NCI-H187 (cell line): ENCODE results near the gene TEX44.

Source experiments
- DNase-seq, 2 experiments: peaks; one replicate each; lab custom pipeline; 2025; lab: John Stamatoyannopoulos, UW

The TEX44 gene

DNA sequence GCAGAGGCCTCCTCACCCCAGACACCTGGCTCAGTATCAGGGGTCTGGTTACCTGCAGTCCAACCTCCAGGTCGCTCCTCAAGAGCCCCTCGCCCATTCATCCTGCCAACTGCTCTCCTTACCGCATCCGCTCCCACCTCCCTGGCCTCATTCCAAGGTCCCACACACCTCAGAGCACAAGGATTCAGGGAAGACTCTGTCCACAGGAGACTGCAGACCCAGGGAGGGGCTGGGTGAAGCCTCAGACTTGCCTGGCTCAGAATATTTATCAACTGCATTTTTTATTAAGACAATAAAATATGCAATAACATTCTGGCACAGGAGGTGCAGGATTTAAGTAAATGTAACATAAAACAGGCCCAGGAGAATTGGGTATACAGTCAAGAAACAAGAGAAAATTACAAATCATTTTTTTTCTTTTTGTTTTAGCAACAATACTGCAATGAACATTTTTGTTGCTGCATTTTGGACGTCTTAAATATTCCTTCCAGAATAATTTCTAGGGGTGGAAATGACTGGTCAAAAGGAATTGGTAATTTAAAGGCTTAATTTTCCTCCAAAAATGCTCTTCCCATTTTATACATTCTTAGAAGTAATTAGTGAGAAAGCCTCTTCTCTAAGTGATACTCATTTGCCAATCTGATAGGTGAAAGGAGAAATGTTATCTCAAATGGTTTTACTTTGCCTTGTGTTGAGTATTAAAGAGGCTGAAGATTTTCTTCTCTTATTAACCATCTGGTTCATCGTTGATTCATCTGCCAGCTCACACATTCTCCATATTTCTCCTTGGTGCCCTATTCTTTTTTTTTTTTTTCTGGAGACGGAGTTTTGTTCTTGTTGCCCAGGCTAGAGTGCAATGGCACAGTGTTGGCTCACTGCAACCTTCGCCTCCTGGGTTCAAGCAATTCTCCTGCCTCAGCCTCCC is 42.5 kb downstream of the TEX44 start:
- no peak for DNase-seq

DNA sequence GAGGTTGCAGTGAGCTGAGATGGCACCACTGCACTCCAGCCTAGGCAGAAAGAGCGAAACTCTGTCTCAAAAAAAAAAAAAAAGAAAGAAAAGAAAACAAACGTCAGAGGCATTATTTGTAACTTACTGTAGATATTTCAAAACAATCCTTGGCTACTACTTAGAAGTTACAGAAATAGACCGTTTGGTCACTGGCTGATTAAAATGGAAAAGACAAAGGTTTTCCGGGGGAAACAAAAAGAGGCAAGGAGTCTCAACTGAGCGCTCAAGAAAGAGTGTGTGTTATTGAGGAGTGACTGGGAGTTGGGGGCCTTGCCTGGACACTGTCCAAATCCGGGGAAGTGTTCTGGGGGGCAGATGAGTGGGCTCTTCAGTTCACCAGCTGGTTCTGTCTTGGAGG is 47.6 kb downstream of the TEX44 start:
- DNase-seq, result no peak

DNA sequence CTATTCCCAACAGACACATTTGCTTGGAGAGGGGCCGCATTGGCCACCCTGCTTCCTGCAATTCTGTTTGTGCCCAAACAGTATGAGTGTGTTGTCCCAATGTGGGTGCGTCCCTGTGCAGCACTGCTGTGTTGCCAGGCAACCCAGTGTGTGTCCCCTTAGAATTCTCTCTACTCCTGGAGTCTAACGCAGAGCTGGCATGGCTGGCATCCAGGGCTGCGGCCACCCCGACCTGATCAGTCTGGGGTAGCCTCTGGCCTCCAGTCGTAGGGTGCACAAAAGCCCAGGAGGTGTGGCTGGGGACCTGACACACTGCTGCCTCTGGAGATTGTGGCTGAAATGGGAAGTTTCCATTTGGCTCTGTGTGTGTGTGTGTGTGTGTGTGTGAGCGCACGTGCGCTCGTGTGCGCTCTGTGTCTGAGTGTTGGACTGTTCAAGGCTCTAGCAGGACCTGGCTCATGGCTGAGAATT is 48.0 kb downstream of the TEX44 start:
- no peak for DNase-seq

DNA sequence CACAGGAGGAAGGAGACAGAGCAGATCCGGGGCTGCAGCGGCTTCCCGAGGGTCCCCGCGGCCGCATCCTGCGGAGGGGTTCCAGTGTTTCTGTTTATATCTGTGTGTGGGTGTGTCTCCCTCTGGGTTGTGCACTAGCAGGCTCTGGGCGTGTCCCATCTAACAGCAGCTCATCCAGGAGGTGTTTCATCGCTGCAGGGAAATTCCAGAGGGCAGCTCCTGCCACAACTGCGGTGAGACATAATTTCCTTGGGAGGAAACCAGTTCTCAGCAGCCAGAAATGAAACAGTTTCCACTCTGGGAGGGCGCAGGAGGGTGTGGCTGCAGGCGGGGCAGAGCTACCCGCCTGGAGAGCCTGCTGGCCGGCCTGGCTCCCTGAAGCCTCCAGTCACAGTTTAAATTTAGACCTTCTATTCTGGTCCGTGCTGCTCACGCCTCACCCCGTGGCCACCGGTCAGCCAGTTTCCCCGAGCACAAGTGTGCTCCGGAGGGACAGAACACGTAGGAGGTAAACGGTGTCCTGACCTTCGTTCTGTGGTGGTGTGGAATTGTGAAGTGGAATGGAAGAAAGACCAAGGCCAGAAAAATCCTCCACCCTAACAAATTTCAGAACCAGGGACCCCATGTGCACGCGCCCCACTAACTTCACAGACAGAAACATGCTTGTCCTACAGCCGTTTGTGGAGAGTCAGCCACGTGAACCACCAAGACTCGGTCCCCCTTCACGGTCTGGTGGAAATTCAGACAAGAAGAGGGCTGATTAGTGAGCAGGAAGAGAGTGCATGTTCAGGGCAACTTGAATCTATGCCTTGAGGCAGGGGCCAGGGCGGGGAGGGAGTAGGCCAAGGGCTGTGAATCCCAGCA is 50.2 kb downstream of the TEX44 start:
- no peak for DNase-seq

DNA sequence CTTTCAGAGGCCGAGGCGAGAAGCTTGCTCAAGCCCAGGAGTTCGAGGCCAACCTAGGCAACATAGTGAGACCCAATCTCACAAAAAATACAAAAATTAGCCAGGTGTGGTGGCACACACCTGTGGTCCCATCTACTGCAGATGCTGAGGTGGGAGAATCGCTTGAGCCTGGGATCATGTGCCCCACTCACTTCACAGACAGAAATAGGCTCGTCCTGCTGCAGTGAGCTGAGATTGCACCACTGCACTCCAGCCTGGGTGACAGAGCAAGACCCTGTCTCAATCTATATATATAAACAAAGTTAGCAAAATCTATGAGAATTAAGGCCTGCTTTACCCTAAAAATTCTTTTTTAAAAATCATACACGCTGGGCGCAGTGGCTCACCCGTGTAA is 50.8 kb downstream of the TEX44 start:
- DNase-seq, result no peak
